HG02623 (cell line): ENCODE measurements around the gene POC1B.
"Not testable (repeated sequence)": the region's sequence is repeated elsewhere in the genome, so short reads cannot be mapped to it uniquely, and the experiment has no call there.

Experiments used
- ATAC-seq: cut with Tn5 transposase; IDR thresholded peaks from one replicate; pipeline ENCODE4 v1.9.1; 2021; ENCODE audit warnings: moderate library complexity; ENCODE audit not compliant: unreplicated experiment

The POC1B gene

GRCh38 chr12:89468017-89468416 lies 57.8 kb downstream of the POC1B start:
- ATAC-seq = no peak

- no peak for ATAC-seq
Measured at GRCh38 chr12:89464974-89465592, 60.8 kb downstream of the POC1B start.

GRCh38 chr12:89461649-89462612 lies 63.9 kb downstream of the POC1B start:
- peak; percentile 87 for ATAC-seq

GRCh38 chr12:89461190-89461589 lies 64.7 kb downstream of the POC1B start:
- ATAC-seq = no peak

GRCh38 chr12:89459279-89459678 lies 66.6 kb downstream of the POC1B start:
- ATAC-seq = not testable (repeated sequence)

GRCh38 chr12:89456565-89456964 lies 69.3 kb downstream of the POC1B start:
- no peak for ATAC-seq

- no peak for ATAC-seq
Measured at GRCh38 chr12:89454080-89454848, 71.6 kb downstream of the POC1B start.

GRCh38 chr12:89453121-89453978 lies 72.5 kb downstream of the POC1B start:
- no peak for ATAC-seq

- ATAC-seq = no peak
Measured at GRCh38 chr12:89451841-89452251, 74.0 kb downstream of the POC1B start.

GRCh38 chr12:89450907-89451306 lies 74.9 kb downstream of the POC1B start:
- no peak for ATAC-seq

GRCh38 chr12:89448951-89449371 lies 76.9 kb downstream of the POC1B start:
- ATAC-seq = no peak

GRCh38 chr12:89448526-89448925 lies 77.3 kb downstream of the POC1B start:
- no peak for ATAC-seq

- no peak for ATAC-seq
Measured at GRCh38 chr12:89439941-89440340, 85.9 kb downstream of the POC1B start.

- no peak for ATAC-seq
Measured at GRCh38 chr12:89437231-89437630, 88.6 kb downstream of the POC1B start.

- no peak for ATAC-seq
Measured at GRCh38 chr12:89436062-89436461, 89.8 kb downstream of the POC1B start.

- no peak for ATAC-seq
Measured at GRCh38 chr12:89433634-89434033, 92.2 kb downstream of the POC1B start.

- no peak for ATAC-seq
Measured at GRCh38 chr12:89432396-89432795, 93.5 kb downstream of the POC1B start.

- ATAC-seq = no peak
Measured at GRCh38 chr12:89429528-89429927, 96.3 kb downstream of the POC1B start.

GRCh38 chr12:89427508-89428156 lies 98.2 kb downstream of the POC1B start:
- ATAC-seq = peak; percentile 95

GRCh38 chr12:89424846-89425245 lies 101.0 kb downstream of the POC1B start:
- ATAC-seq = no peak
